ENCODE measurements around the gene ENAH. TPM values are rescaled to one million over a fixed set of nuclear protein-coding genes. Genes with fewer than 3 reads are reported as not detected.
A peak's percentile ranks its signal among the peaks of the same experiment; 100 is the strongest.

ENAH gene
- polyA plus RNA-seq, 1 of the 3 experiments (the other 2 are of a cell fraction): 48.9 TPM

- Histone ChIP-seq H3F3A (replicated peaks; ENCODE audit: insufficient read depth) (peaks cover 26% of the 10 kb centered on the region), H3K9ac (no peak overlapping the region), H3K9me3 (no peaks in the 10 kb centered on the region), H3K27me3 (ENCODE audit: insufficient read depth) (no peaks in the 10 kb centered on the region), H3K4me1 (ENCODE audit: control insufficient read depth in 1 of 2, insufficient read depth in 2 of 2, low read depth in 1 of 2, low read length in 1 of 2) (peaks cover 16% of the 10 kb centered on the region in 2 experiments), H3K4me3 (ENCODE audit: low read depth in 2 of 2, low read length in 1 of 2) (no peak overlapping the region), H3K9me2 (no peaks in the 10 kb centered on the region), H2AFZ (ENCODE audit: low read depth) (no peak overlapping the region), H3K36me3 (replicated peaks in 1 of 2; ENCODE audit: control insufficient read depth in 1 of 2, insufficient read depth in 2 of 2, low read length in 1 of 2) (no peaks in the 10 kb centered on the region), H4K20me1 (ENCODE audit: insufficient read depth) (no peaks in the 10 kb centered on the region), H3K4me2 (no peak overlapping the region), H3K79me2 (ENCODE audit: insufficient read depth) (peaks cover 6% of the 10 kb centered on the region; the same call in 1 of the 2 replicates), H3K27ac (ENCODE audit: low read depth in 2 of 2, low read length in 1 of 2) (no peak overlapping the region)
- 95% methylated on average over 4 of the region's 4 CpGs for WGBS (ENCODE audit: low lambda C conversion rate)
- TF ChIP-seq YY1 (IDR thresholded peaks at IDR 0.05; ENCODE audit: low read depth): no peak
- no peak for TF ChIP-seq EZH2phosphoT487 (IDR thresholded peaks at IDR 0.05; ENCODE audit: borderline replicate concordance, low read depth)
- TF ChIP-seq JUND (IDR thresholded peaks at IDR 0.05): no peak
- no peak for TF ChIP-seq ZBTB33 (IDR thresholded peaks at IDR 0.05; ENCODE audit: borderline replicate concordance, low read depth)
- TF ChIP-seq RAD21 (IDR thresholded peaks at IDR 0.05; ENCODE audit: low read length): no peak
- DNase-seq: no peak
- ChIA-PET POLR2A (no interaction called here), CTCF (interaction anchor here (1.8 kb wide), 1 partner anchor 75 kb away, joined by 7 read pairs; no protein-coding TSS in a partner anchor)
Observed at GRCh38 chr1:225697428-225697827, 44.5 kb upstream of the ENAH start.

- WGBS (ENCODE audit: low lambda C conversion rate): 81% methylated on average over 6 of the region's 6 CpGs
- Histone ChIP-seq H3K36me3 (replicated peaks in 1 of 2; ENCODE audit: control insufficient read depth in 1 of 2, insufficient read depth in 2 of 2, low read length in 1 of 2) (no peaks in the 10 kb centered on the region), H3K4me1 (ENCODE audit: control insufficient read depth in 1 of 2, insufficient read depth in 2 of 2, low read depth in 1 of 2, low read length in 1 of 2) (peaks cover 12 to 15% of the 10 kb centered on the region in 2 experiments), H3K27ac (ENCODE audit: low read depth in 2 of 2, low read length in 1 of 2) (peak overlapping the region; percentile 14 to 39; a peak in 2 of 4 replicates), H3K4me2 (no peak overlapping the region), H3K9me3 (no peaks in the 10 kb centered on the region), H3K27me3 (ENCODE audit: insufficient read depth) (no peaks in the 10 kb centered on the region), H3K79me2 (ENCODE audit: insufficient read depth) (no peaks in the 10 kb centered on the region), H2AFZ (ENCODE audit: low read depth) (no peak overlapping the region), H3K9me2 (no peaks in the 10 kb centered on the region), H3K9ac (no peak overlapping the region), H3K4me3 (ENCODE audit: low read depth in 2 of 2, low read length in 1 of 2) (no peak overlapping the region), H4K20me1 (ENCODE audit: insufficient read depth) (no peaks in the 10 kb centered on the region), H3F3A (replicated peaks; ENCODE audit: insufficient read depth) (peaks cover 18% of the 10 kb centered on the region)
- POLR2A ChIA-PET: no interaction called here
- TF ChIP-seq RAD21 (IDR thresholded peaks at IDR 0.05; ENCODE audit: low read length): no peak
- TF ChIP-seq PBX3 (IDR thresholded peaks at IDR 0.05): no peak
- TF ChIP-seq CHD2 (IDR thresholded peaks at IDR 0.05; ENCODE audit: low read length, partially characterized antibody): no peak
- TF ChIP-seq MXI1 (IDR thresholded peaks at IDR 0.05; ENCODE audit: low read depth, low read length): peak; percentile 52; the same call in 1 of the 2 replicates
- DNase-seq: peak; percentile 53
- CTCF ChIA-PET: interaction anchor here (1.6 to 1.8 kb wide), 2 partner anchors 76 to 221 kb away, joined by 4 to 7 read pairs; no protein-coding TSS in a partner anchor
Observed at GRCh38 chr1:225695578-225696337, 42.8 kb upstream of the ENAH start.
